HL-60 (cell line): ENCODE results near the gene CMIP.

Source experiments
- DNase-seq, 2 experiments: peaks; one replicate each; pipeline ENCODE4 v3.0.0-alpha.2; 2010 to 2020; ENCODE audit warnings: low read depth in 1 of 2, low spot score in 1 of 2
- H3K27ac ChIP-seq: fragments of 250-450 bp; sonication (Bioruptor Pico); replicated peaks from 2 replicates; pipeline ENCODE4 v1.5.1; 2020; ENCODE audit warnings: mild to moderate bottlenecking, moderate library complexity
- H3K27me3 ChIP-seq: fragments of 250-450 bp; sonication (Bioruptor Pico); 2 replicates; pipeline ENCODE4 v1.5.1; 2021; ENCODE audit warnings: mild to moderate bottlenecking, moderate library complexity; ENCODE audit not compliant: insufficient read depth, poor library complexity, severe bottlenecking
- H3K4me3 ChIP-seq: replicated peaks from 2 replicates; pipeline ENCODE4 v1.5.1; 2011; ENCODE audit warnings: mild to moderate bottlenecking, control low read depth, low read length; ENCODE audit not compliant: insufficient read depth
- CTCF ChIP-seq: IDR thresholded peaks from one replicate; pipeline ENCODE4 v1.5.1; 2011; ENCODE audit warnings: low read length, control low read depth, inconsistent platforms; ENCODE audit not compliant: insufficient read depth
- GABPA ChIP-seq: IDR thresholded peaks from 2 replicates; pipeline ENCODE4 v1.6.1; 2012; ENCODE audit warnings: low read depth
- POLR2AphosphoS5 ChIP-seq: IDR thresholded peaks from 2 replicates; pipeline ENCODE4 v1.6.1; 2012; ENCODE audit warnings: low read depth
- REST ChIP-seq: IDR thresholded peaks from 2 replicates; pipeline ENCODE4 v1.6.1; 2012; ENCODE audit warnings: low read depth; ENCODE audit not compliant: insufficient replicate concordance
- SPI1 ChIP-seq: IDR thresholded peaks from 2 replicates; pipeline ENCODE4 v1.6.1; 2012; ENCODE audit warnings: low read depth, mild to moderate bottlenecking, borderline replicate concordance

The CMIP gene

GRCh38 chr16:81461766-81462165, 17.2 kb downstream of the CMIP start:
- H3K27ac ChIP-seq, result no peak overlapping the region
- no peak for TF ChIP-seq SPI1
- no peak for TF ChIP-seq CTCF
- no peak for TF ChIP-seq POLR2AphosphoS5
- TF ChIP-seq REST, result no peak

GRCh38 chr16:81462683-81463082, 18.1 kb downstream of the CMIP start:
- no peak overlapping the region for H3K4me3 ChIP-seq
- no peak for TF ChIP-seq GABPA
- no peak for TF ChIP-seq POLR2AphosphoS5
- no peak for TF ChIP-seq SPI1
- TF ChIP-seq CTCF, result no peak
- no peak for TF ChIP-seq REST
- no peaks in the 10 kb centered on the region for H3K27me3 ChIP-seq
- DNase-seq, result no peak
- no peak overlapping the region for H3K27ac ChIP-seq

More at GRCh38 chr16:81461766-81462165, 17.2 kb downstream of the CMIP start:
- Histone ChIP-seq H3K4me3 (no peak overlapping the region), H3K27me3 (no peaks in the 10 kb centered on the region)
- DNase-seq, result no peak

- Histone ChIP-seq H3K27me3 (no peaks in the 10 kb centered on the region), H3K27ac (no peak overlapping the region), H3K4me3 (no peak overlapping the region)
- TF ChIP-seq CTCF (no peak), SPI1 (no peak), GABPA (no peak), REST (no peak), POLR2AphosphoS5 (no peak)
- no peak for DNase-seq
Measured at GRCh38 chr16:81463296-81463890, 18.8 kb downstream of the CMIP start.
